HEK293T (cell line): ENCODE results near the gene NAALADL2.

ENCODE experiments used
- CTCF ChIA-PET: fragments of 350-600 bp; formaldehyde crosslinking; extraction: SDS; loops from one replicate; lab custom pipeline; 2021; ENCODE audit warnings: antibody characterized with exemption, inconsistent platforms; lab: Yijun Ruan, JAX
- POLR2A ChIA-PET: fragments of 350-600 bp; formaldehyde crosslinking; extraction: SDS; loops from one replicate; lab custom pipeline; 2020; ENCODE audit warnings: antibody characterized with exemption, inconsistent platforms; lab: Yijun Ruan, JAX
- DNase-seq: peaks from one replicate; pipeline ENCODE4 v3.0.0; 2012; ENCODE audit warnings: mixed read lengths; ENCODE audit errors: extremely low spot score
- ARNT ChIP-seq: fragments of 450-650 bp; IDR thresholded peaks from 2 replicates; pipeline ENCODE4 v1.6.1; 2017; ENCODE audit warnings: mild to moderate bottlenecking
- BHLHE40 ChIP-seq: fragments of 450-650 bp; IDR thresholded peaks from 2 replicates; pipeline ENCODE4 v1.6.1; 2016; ENCODE audit warnings: mild to moderate bottlenecking, moderate library complexity, borderline replicate concordance
- CTBP1 ChIP-seq: fragments of 450-650 bp; IDR thresholded peaks from 2 replicates; pipeline ENCODE4 v1.6.1; 2016; ENCODE audit warnings: borderline replicate concordance
- ELF4 ChIP-seq: fragments of 450-650 bp; IDR thresholded peaks from 2 replicates; pipeline ENCODE4 v1.6.1; 2017; ENCODE audit warnings: antibody characterized with exemption
- FOXA1 ChIP-seq: fragments of 450-650 bp; IDR thresholded peaks from 2 replicates; pipeline ENCODE4 v1.6.1; 2016; ENCODE audit warnings: mild to moderate bottlenecking
- FOXK2 ChIP-seq: fragments of 450-650 bp; IDR thresholded peaks from 2 replicates; pipeline ENCODE4 v1.6.1; 2016; ENCODE audit warnings: mild to moderate bottlenecking
- FOXM1 ChIP-seq: fragments of 450-650 bp; IDR thresholded peaks from 2 replicates; pipeline ENCODE4 v1.6.1; 2017; ENCODE audit warnings: mild to moderate bottlenecking, borderline replicate concordance
- HDGF ChIP-seq: fragments of 450-650 bp; IDR thresholded peaks from 2 replicates; pipeline ENCODE4 v1.6.1; 2017; ENCODE audit warnings: antibody characterized with exemption, borderline replicate concordance
- L3MBTL2 ChIP-seq: fragments of 450-650 bp; conservative IDR thresholded peaks from 2 replicates; pipeline ENCODE4 v1.6.1; 2016; ENCODE audit warnings: mild to moderate bottlenecking
- LEF1 ChIP-seq: fragments of 450-650 bp; IDR thresholded peaks from 2 replicates; pipeline ENCODE4 v1.6.1; 2017; ENCODE audit warnings: mild to moderate bottlenecking, borderline replicate concordance
- NFRKB ChIP-seq: fragments of 450-650 bp; IDR thresholded peaks from 2 replicates; pipeline ENCODE4 v1.6.1; 2016; ENCODE audit warnings: mild to moderate bottlenecking, moderate library complexity
- PKNOX1 ChIP-seq: fragments of 450-650 bp; IDR thresholded peaks from 2 replicates; pipeline ENCODE4 v1.6.1; 2016
- SP1 ChIP-seq: fragments of 450-650 bp; IDR thresholded peaks from 2 replicates; pipeline ENCODE4 v1.6.1; 2017
- SUZ12 ChIP-seq: fragments of 450-650 bp; IDR thresholded peaks from 2 replicates; pipeline ENCODE4 v1.6.1; 2016; ENCODE audit warnings: mild to moderate bottlenecking
- TARDBP ChIP-seq: fragments of 450-650 bp; IDR thresholded peaks from 2 replicates; pipeline ENCODE4 v1.6.1; 2016
- ZNF384 ChIP-seq: fragments of 450-650 bp; IDR thresholded peaks from 2 replicates; pipeline ENCODE4 v1.6.1; 2016

Gene NAALADL2

GRCh38 chr3:175397372-175397771 is 538.2 kb downstream of the NAALADL2 start:
- TF ChIP-seq L3MBTL2, result no peak
- no peak for TF ChIP-seq ZNF384
- TF ChIP-seq FOXM1, result no peak
- TF ChIP-seq LEF1, result no peak
- no peak for TF ChIP-seq FOXK2
- ChIA-PET CTCF (no interaction called here), POLR2A (no interaction called here)
- DNase-seq, result no peak

GRCh38 chr3:175398676-175399075 is 539.5 kb downstream of the NAALADL2 start:
- ChIA-PET POLR2A (no interaction called here), CTCF (no interaction called here)
- TF ChIP-seq LEF1 (no peak), FOXM1 (no peak), FOXK2 (no peak), TARDBP (no peak), HDGF (no peak)
- no peak for DNase-seq

GRCh38 chr3:175399156-175399840 is 540.2 kb downstream of the NAALADL2 start:
- TF ChIP-seq NFRKB, result no peak
- no peak for DNase-seq
- POLR2A ChIA-PET, result no interaction called here
- CTCF ChIA-PET, result interaction anchor here (0.5 kb wide), 1 partner anchor 269 kb away, joined by 3 read pairs; no protein-coding TSS in a partner anchor

- ChIA-PET CTCF (no interaction called here), POLR2A (no interaction called here)
- TF ChIP-seq LEF1, result no peak
- TF ChIP-seq ARNT, result no peak
- TF ChIP-seq ELF4, result no peak
- TF ChIP-seq L3MBTL2, result no peak
- TF ChIP-seq ZNF384, result no peak
- no peak for TF ChIP-seq BHLHE40
- DNase-seq, result no peak
Observed at GRCh38 chr3:175404027-175404426, 544.9 kb downstream of the NAALADL2 start.

- TF ChIP-seq TARDBP, result no peak
- TF ChIP-seq SUZ12, result no peak
- no peak for TF ChIP-seq FOXM1
- no peak for TF ChIP-seq FOXA1
- no peak for TF ChIP-seq BHLHE40
- TF ChIP-seq ARNT, result no peak
- no peak for TF ChIP-seq HDGF
- no peak for TF ChIP-seq NFRKB
- POLR2A ChIA-PET, result no interaction called here
- CTCF ChIA-PET, result no interaction called here
- DNase-seq, result no peak
Observed at GRCh38 chr3:175404621-175405020, 545.5 kb downstream of the NAALADL2 start.

GRCh38 chr3:175410251-175410650 is 551.1 kb downstream of the NAALADL2 start:
- POLR2A ChIA-PET, result no interaction called here
- no peak for DNase-seq
- no peak for TF ChIP-seq L3MBTL2
- no peak for TF ChIP-seq FOXK2
- CTCF ChIA-PET, result no interaction called here

GRCh38 chr3:175411405-175411804 is 552.3 kb downstream of the NAALADL2 start:
- DNase-seq, result no peak
- TF ChIP-seq ARNT (no peak), FOXK2 (no peak), FOXA1 (no peak), FOXM1 (no peak), LEF1 (no peak), SUZ12 (no peak), ELF4 (no peak), HDGF (no peak), PKNOX1 (no peak)
- POLR2A ChIA-PET, result no interaction called here
- CTCF ChIA-PET, result no interaction called here

- DNase-seq, result no peak
- ChIA-PET POLR2A (no interaction called here), CTCF (no interaction called here)
- TF ChIP-seq FOXK2, result no peak
- no peak for TF ChIP-seq PKNOX1
- TF ChIP-seq LEF1, result no peak
- no peak for TF ChIP-seq SUZ12
- TF ChIP-seq ZNF384, result no peak
- TF ChIP-seq FOXA1, result no peak
- no peak for TF ChIP-seq FOXM1
- no peak for TF ChIP-seq ELF4
- TF ChIP-seq TARDBP, result no peak
- TF ChIP-seq BHLHE40, result no peak
- no peak for TF ChIP-seq CTBP1
- TF ChIP-seq L3MBTL2, result no peak
- no peak for TF ChIP-seq ARNT
- TF ChIP-seq NFRKB, result no peak
- TF ChIP-seq SP1, result no peak
Observed at GRCh38 chr3:175411946-175412345, 552.8 kb downstream of the NAALADL2 start.
